SIG-M5 treated with dmso at 0.1 percent for 504 hours (cell line): ENCODE results near the gene MRPL34.

ENCODE experiments used
- DNase-seq: peaks from one replicate; lab custom pipeline; 2025; ENCODE audit not compliant: unreplicated experiment; lab: John Stamatoyannopoulos, UW

Gene MRPL34

DNA sequence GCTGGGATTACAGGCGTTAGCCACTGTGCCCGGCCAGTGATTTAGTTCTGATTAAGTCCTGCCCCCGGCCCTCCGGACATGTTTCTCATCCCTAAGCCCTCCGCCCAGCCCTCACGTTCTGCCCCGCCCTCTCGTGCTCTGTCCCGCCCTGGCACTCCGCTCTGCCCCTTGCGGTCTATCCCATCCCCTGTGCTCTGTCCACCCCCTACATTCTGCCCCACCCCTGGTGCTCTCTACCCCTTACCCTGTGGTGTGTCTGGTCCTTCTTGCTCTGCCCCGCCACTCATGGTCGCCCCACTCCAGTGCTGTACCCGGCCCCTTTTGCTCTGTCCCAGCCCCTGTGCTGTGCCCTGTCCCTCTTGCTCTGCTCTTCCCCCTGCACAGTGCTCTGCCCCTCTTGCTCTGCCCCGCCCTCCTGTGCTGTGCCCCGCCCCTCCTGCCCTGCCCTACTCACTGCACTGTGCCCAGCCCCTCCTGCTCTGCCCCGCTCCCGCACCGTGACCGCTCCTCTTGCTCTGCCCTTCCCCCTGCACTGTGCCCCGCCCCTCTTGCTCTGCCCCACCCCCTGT is 34.7 kb downstream of the MRPL34 start:
- peak; percentile 25 for DNase-seq

DNA sequence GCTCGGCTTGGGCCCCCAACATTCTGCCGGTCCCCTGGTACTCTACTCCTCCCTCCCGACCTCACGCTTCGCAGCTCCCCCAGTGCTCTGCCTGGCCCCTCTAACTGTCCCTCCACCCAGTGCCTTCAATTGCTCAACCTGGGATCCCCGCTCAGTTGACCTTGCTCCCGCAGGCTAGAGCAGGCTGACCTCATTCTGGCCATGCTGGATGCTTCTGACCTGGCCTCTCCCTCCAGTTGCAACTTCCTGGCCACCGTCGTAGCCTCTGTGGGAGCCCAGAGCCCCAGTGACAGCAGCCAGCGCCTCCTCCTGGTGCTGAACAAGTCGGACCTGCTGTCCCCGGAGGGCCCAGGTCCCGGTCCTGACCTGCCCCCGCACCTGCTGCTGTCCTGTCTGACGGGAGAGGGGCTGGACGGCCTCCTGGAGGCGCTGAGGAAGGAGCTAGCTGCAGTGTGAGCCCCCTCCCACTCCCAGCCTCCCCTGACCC is 35.2 kb downstream of the MRPL34 start:
- no peak for DNase-seq

DNA sequence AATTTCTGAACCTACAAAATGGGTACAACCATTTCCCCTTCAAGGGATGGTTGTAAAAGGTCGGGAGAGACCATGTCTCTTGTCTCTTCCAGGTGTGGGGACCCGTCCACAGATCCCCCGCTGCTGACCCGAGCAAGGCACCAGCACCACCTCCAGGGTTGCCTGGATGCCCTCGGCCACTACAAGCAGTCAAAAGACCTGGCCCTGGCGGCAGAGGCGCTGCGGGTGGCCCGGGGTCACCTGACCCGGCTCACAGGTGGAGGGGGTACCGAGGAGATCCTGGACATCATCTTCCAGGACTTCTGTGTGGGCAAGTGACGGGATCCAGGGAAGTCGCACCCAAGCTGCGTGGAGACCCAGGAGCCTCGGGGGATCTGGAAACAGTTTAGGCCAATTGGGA is 35.7 kb downstream of the MRPL34 start:
- DNase-seq: no peak

DNA sequence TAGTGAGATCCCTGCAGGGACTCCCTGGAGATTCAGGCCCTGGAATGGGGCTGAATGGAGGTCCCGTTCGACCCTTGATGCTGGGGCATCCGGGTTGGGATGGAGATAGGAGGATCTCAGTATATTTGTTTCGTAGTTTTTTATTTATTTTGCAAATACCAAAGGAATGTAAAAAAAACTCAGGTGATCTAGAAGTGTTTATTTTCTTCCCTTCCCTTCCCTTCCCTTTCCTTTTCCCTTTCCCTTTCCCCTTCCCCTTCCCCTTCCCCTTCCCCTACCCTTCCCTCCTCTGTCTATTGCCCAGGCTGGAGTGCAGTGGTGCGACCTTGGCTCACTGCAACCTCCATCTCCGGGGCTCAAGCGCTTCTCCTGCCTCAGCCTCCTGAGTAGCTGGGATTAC is 36.2 kb downstream of the MRPL34 start:
- DNase-seq: no peak

DNA sequence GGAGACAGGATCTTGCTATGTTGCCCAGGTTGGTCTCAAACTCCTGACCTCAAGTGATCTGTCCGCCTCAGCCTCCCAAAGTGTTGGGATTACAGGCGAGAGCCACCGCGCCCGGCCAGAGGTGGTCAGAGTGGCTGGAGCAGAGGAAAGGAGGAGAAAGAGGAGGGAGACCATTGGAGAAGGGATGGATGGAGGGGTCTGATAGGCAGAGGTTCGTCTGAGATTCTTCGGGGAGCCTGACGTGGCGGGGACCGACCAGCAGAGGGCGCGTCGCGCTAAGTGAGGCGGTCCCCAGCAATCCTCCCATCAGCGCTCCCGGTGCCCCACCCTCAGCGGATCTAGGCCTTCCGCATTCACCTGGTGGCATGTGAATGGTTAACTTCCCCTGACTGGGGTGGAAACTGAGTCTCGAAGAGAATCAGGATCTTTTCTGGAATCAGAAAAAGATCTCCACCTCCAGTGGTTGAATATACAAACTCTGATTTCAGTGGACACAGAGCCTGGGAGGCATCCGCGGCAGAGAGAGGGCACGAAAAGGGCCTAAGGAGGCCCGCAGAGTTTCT is 40.5 kb downstream of the MRPL34 start:
- peak; percentile 51 for DNase-seq

- DNase-seq: no peak
These were observed 41.7 kb downstream of the MRPL34 start for GRCh38 chr19:17347361-17347760.

DNA sequence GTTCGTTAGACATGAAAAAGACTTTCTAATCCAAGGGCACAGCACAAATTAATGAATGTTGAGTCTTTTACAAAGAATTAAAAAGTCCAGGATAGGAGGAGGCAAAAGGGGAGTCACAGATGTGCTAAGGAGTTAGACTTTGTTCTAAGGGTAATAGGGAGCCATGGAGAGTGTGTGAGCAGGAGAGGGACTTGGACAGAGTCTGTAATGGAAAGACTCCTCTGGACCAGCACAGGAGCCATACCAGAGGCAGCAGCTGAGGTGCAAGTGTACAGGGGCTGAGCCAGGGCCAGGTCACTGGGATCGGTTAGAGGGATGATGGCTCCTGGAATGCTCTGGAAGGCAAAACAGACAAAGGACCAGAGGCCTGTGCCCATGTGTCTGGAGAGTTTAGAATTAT is 42.2 kb downstream of the MRPL34 start:
- DNase-seq: no peak

GRCh38 chr19:17348700-17349099 is 43.0 kb downstream of the MRPL34 start:
- no peak for DNase-seq

- no peak for DNase-seq
These were observed 46.3 kb downstream of the MRPL34 start for GRCh38 chr19:17351815-17352435.

GRCh38 chr19:17352608-17353280 is 47.1 kb downstream of the MRPL34 start:
- DNase-seq: no peak

- DNase-seq: no peak
These were observed 47.7 kb downstream of the MRPL34 start for GRCh38 chr19:17353386-17353785.
